ENCODE results near the gene TAS2R13. TPM values are rescaled to one million over a fixed set of nuclear protein-coding genes. Genes with fewer than 3 reads are reported as not detected.

TAS2R13 gene
- total RNA-seq, 1 donor from 2014 or later: 7.1 TPM

DNA sequence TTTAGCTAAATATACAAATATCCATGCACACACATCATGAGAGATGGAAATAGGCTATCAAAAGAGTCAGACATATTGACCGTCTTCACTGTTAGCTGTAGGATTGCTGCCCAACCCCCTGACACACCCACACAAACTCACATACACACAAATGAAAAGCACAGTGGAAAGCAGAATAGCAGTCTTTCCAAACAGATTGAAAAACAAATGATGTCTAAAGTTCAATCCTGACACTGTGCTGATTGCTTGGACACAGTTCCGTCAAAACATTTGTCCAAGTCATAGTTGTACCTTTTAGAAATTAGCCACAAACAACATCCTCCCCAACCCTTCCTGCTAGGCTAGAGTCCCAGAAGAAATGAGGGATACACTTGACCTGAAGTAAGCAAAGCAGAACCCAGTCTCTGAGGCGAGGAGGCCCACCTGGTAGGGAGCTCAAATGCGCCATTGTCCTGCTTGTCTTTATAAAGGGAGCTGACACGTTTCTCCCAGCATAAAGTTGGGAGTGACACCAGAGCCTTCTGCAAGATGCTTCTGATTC is 19.5 kb upstream of the TAS2R13 start, which contains the start of gene PRH2:
PRH2 (plus strand) TSS at position 491 of the 541 bp plus-strand sequence; CDS start at position 529, 38 bp downstream.
- H3K27ac ChIP-seq: no peak within 1 kb of the TSS
- no peaks in the 10 kb centered on the region for H3K4me1 ChIP-seq
- H3K27me3 ChIP-seq: no peaks in the 10 kb centered on the region
- H3K9me3 ChIP-seq: no peaks in the 10 kb centered on the region
- no peak for TF ChIP-seq POLR2A (IDR thresholded peaks at IDR 0.05)
- TF ChIP-seq POLR2AphosphoS5 (IDR thresholded peaks at IDR 0.05; ENCODE audit: insufficient read depth in 1 of 2, low read depth in 1 of 2): no peak
- TF ChIP-seq, protein P1, sequence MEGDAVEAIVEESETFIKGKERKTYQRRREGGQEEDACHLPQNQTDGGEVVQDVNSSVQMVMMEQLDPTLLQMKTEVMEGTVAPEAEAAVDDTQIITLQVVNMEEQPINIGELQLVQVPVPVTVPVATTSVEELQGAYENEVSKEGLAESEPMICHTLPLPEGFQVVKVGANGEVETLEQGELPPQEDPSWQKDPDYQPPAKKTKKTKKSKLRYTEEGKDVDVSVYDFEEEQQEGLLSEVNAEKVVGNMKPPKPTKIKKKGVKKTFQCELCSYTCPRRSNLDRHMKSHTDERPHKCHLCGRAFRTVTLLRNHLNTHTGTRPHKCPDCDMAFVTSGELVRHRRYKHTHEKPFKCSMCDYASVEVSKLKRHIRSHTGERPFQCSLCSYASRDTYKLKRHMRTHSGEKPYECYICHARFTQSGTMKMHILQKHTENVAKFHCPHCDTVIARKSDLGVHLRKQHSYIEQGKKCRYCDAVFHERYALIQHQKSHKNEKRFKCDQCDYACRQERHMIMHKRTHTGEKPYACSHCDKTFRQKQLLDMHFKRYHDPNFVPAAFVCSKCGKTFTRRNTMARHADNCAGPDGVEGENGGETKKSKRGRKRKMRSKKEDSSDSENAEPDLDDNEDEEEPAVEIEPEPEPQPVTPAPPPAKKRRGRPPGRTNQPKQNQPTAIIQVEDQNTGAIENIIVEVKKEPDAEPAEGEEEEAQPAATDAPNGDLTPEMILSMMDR (IDR thresholded peaks at IDR 0.05): no peak
- no peaks in the 10 kb centered on the region for H3K36me3 ChIP-seq
- intact Hi-C loops (cut with DNase I): no loop called here
- no peak within 1 kb of the TSS for H3K4me3 ChIP-seq
- no peak for DNase-seq (ENCODE audit: extremely low spot score in 2 of 2)

GRCh38 chr12:10926269-10926668 is 16.9 kb upstream of the TAS2R13 start:
- H3K4me1 ChIP-seq: no peaks in the 10 kb centered on the region
- TF ChIP-seq POLR2AphosphoS5 (IDR thresholded peaks at IDR 0.05; ENCODE audit: insufficient read depth in 1 of 2, low read depth in 1 of 2) (no peak), POLR2A (IDR thresholded peaks at IDR 0.05) (no peak)
- TF ChIP-seq, protein P1 (IDR thresholded peaks at IDR 0.05): no peak
- no peak overlapping the region for H3K4me3 ChIP-seq
- no peaks in the 10 kb centered on the region for H3K36me3 ChIP-seq
- no peaks in the 10 kb centered on the region for H3K27me3 ChIP-seq
- no peak overlapping the region for H3K27ac ChIP-seq
- intact Hi-C loops (cut with DNase I): no loop called here
- no peaks in the 10 kb centered on the region for H3K9me3 ChIP-seq
- no peak for DNase-seq (ENCODE audit: extremely low spot score in 2 of 2)

DNA sequence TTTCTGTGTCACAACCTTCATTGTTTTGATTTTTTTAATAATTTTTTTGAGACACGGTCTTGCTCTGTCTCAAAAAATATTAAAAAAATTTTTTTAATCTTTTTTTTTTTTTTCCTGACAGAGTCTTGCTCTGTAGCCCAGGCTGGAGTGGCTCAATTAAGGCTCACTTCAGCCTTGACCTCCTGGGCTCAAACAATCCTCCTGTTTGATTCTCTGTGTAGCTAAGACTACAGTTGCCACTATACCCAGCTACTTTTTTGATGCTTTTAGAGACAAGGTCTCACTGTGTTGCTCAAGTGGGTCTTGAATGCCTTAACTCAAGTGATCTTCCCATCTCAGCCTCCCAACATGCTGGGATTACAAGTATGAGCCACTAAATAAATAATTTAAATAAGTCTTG is 10.4 kb upstream of the TAS2R13 start:
- Histone ChIP-seq H3K4me3 (no peak overlapping the region), H3K4me1 (no peaks in the 10 kb centered on the region), H3K27me3 (no peaks in the 10 kb centered on the region), H3K9me3 (no peaks in the 10 kb centered on the region), H3K36me3 (no peaks in the 10 kb centered on the region), H3K27ac (no peak overlapping the region)
- TF ChIP-seq, protein P1 (IDR thresholded peaks at IDR 0.05): no peak
- no peak for TF ChIP-seq POLR2A (IDR thresholded peaks at IDR 0.05)
- intact Hi-C loops (cut with DNase I): no loop called here
- no peak for DNase-seq (ENCODE audit: extremely low spot score in 2 of 2)

DNA sequence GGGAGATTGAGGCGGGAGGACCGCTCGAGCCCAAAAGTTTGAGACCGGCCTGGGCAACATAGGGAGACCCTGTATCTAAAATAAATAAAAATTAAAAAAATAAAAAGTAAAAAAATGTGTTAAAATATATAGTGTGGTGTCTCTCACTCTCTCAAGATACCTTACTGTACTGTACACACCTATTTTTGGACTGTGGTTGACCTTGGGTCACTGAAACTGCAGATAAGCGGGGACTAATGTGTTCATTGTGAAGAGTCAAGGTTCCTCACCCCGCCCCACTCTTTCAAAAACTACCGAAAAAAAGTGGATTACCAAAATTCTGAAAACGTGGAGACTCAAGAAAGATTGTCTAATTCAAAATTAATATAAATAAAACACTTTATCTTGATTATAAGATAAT is 1.0 kb upstream of the TAS2R13 start:
- TF ChIP-seq POLR2A (IDR thresholded peaks at IDR 0.05): no peak
- TF ChIP-seq, protein P1 (IDR thresholded peaks at IDR 0.05): no peak
- TF ChIP-seq POLR2AphosphoS5 (IDR thresholded peaks at IDR 0.05; ENCODE audit: insufficient read depth in 1 of 2, low read depth in 1 of 2): no peak
- Histone ChIP-seq H3K36me3 (no peaks in the 10 kb centered on the region), H3K27me3 (no peaks in the 10 kb centered on the region), H3K9me3 (no peaks in the 10 kb centered on the region), H3K4me1 (no peaks in the 10 kb centered on the region), H3K4me3 (no peak overlapping the region), H3K27ac (no peak overlapping the region)
- no peak for DNase-seq (ENCODE audit: extremely low spot score in 2 of 2)
- intact Hi-C loops (cut with DNase I): no loop called here

DNA sequence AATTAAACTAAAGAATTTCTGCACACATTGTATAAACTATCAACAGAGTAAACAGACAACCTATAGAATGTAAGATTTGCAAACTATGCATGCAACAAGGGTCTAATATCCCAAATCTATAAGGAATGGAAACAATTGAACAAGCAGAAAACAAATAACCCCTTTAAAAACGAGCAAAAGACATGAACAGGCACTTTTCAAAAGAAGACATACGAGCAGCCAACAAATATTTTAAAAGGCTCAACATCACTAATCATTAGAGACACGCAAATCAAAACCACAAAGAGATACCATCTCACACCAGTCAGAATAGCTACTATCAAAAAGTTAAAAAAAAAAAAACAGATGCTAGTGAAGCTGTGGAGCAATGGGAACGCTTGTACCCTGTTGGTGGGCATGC is 4.7 kb downstream of the TAS2R13 start:
- Histone ChIP-seq H3K27me3 (no peaks in the 10 kb centered on the region), H3K9me3 (peaks cover 23% of the 10 kb centered on the region), H3K4me3 (no peak overlapping the region), H3K36me3 (no peaks in the 10 kb centered on the region), H3K4me1 (no peaks in the 10 kb centered on the region), H3K27ac (no peak overlapping the region)
- DNase-seq (ENCODE audit: extremely low spot score in 2 of 2): no peak
- TF ChIP-seq POLR2A (IDR thresholded peaks at IDR 0.05): no peak
- TF ChIP-seq, protein P1 (IDR thresholded peaks at IDR 0.05): no peak
- TF ChIP-seq POLR2AphosphoS5 (IDR thresholded peaks at IDR 0.05; ENCODE audit: insufficient read depth in 1 of 2, low read depth in 1 of 2): no peak
- intact Hi-C loops (cut with DNase I): no loop called here
